ENCODE data around the gene TAOK1. TPM values are rescaled to one million over a fixed set of nuclear protein-coding genes. Genes with fewer than 3 reads are reported as not detected.

The TAOK1 gene
- total and polyA plus RNA-seq, 2 of the 13 experiments (the other 11 are each of a cell fraction or from before 2014, with no cell fraction given), result 14.1 to 23.0 TPM

DNA sequence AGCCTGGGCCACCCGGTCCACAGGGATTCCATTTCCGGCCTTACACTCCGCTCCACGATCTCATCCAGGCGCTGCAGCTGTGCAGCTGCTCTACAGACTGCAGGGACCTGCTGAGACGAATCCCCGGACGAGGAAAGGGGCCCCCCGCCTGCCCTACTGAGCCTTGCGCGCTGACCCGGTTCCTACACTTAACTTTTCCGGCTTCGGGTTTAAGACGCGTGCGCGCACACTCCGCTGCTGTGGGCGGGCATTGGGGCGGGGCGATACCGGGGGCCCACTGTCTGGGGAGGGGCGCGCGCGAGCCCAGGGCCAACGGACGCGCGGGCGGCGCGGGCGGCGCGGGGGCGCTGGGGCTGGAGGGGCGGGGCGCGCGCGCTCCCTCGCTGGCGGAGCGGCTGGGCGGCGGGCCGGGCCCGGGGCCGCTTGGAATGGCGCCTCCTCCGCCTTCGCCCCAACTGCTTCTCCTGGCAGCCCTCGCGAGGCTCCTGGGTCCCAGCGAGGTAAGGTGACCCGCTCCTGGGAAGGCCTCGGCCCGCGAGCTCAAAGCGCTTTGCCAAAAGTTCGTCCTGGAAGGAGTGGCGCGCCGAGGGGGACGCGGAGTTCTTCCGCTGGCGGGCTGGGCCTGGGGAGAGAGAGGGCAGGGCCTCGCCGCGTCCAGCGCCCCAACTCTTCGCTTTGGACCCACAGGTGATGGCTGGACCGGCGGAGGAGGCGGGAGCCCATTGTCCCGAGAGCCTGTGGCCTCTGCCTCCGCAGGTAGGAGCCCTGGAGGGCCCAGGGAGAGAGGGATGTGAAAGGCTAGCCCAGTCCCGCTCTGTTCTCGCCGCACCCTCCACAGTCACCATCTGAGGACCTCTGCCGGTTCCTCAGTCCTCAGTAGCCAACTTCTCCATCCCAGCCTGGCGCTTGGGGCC, 178.4 kb downstream of the TAOK1 start, which contains the start of gene TP53I13 (continued):
- TF ChIP-seq SNRNP70 (IDR thresholded peaks at IDR 0.05; ENCODE audit: low read depth, low read length) (no peak), BHLHE40 (IDR thresholded peaks at IDR 0.05; ENCODE audit: low read length) (no peak), ZNF572 (CRISPR knock-in tag; IDR thresholded peaks at IDR 0.05) (no peak), ZNF746 (CRISPR knock-in tag; IDR thresholded peaks at IDR 0.05) (no peak; the same call in 1 of the 2 replicates), ZNF816 (CRISPR knock-in tag; IDR thresholded peaks at IDR 0.05; ENCODE audit: borderline replicate concordance) (no peak), ZNF20 (CRISPR knock-in tag; IDR thresholded peaks at IDR 0.05) (no peak), ZNF564 (CRISPR knock-in tag; IDR thresholded peaks at IDR 0.05) (no peak; the same call in 1 of the 2 replicates), CBX1 (IDR thresholded peaks at IDR 0.05; ENCODE audit: low read depth) (no peak), ATF7-NPFF (CRISPR knock-in tag; IDR thresholded peaks at IDR 0.05; ENCODE audit: low read depth) (0 out of 2 replicates have a peak, but pooled peaks have one; percentile 63), SATB2 (CRISPR knock-in tag; IDR thresholded peaks at IDR 0.05) (no peak), ZBTB4 (CRISPR knock-in tag; IDR thresholded peaks at IDR 0.05; ENCODE audit: borderline replicate concordance) (0 out of 2 replicates have a peak, but pooled peaks have one; percentile 47), ZNF724P (CRISPR knock-in tag; IDR thresholded peaks at IDR 0.05; ENCODE audit: borderline replicate concordance) (peak; percentile 79; the same call in 1 of the 2 replicates), ZNF503 (CRISPR knock-in tag; IDR thresholded peaks at IDR 0.05) (no peak), ZNF749 (CRISPR knock-in tag; IDR thresholded peaks at IDR 0.05; ENCODE audit: borderline replicate concordance) (peak; percentile 80), ZNF44 (CRISPR knock-in tag; IDR thresholded peaks at IDR 0.05) (no peak), ZNF777 (CRISPR knock-in tag; IDR thresholded peaks at IDR 0.05) (no peak; the same call in 1 of the 2 replicates), ZSCAN12 (CRISPR knock-in tag; IDR thresholded peaks at IDR 0.05) (no peak)
- TF ChIP-seq, protein P1, sequence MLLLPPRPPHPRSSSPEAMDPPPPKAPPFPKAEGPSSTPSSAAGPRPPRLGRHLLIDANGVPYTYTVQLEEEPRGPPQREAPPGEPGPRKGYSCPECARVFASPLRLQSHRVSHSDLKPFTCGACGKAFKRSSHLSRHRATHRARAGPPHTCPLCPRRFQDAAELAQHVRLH (CRISPR knock-in tag; IDR thresholded peaks at IDR 0.05; ENCODE audit: borderline replicate concordance, low read depth), result 0 out of 2 replicates have a peak, but pooled peaks have one; percentile 14
- TF ChIP-seq, protein P2, sequence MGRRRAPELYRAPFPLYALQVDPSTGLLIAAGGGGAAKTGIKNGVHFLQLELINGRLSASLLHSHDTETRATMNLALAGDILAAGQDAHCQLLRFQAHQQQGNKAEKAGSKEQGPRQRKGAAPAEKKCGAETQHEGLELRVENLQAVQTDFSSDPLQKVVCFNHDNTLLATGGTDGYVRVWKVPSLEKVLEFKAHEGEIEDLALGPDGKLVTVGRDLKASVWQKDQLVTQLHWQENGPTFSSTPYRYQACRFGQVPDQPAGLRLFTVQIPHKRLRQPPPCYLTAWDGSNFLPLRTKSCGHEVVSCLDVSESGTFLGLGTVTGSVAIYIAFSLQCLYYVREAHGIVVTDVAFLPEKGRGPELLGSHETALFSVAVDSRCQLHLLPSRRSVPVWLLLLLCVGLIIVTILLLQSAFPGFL (CRISPR knock-in tag; IDR thresholded peaks at IDR 0.05), result no peak
- TF ChIP-seq, protein P3, sequence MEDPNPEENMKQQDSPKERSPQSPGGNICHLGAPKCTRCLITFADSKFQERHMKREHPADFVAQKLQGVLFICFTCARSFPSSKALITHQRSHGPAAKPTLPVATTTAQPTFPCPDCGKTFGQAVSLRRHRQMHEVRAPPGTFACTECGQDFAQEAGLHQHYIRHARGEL (CRISPR knock-in tag; IDR thresholded peaks at IDR 0.05), result no peak
- TF ChIP-seq, protein P4, sequence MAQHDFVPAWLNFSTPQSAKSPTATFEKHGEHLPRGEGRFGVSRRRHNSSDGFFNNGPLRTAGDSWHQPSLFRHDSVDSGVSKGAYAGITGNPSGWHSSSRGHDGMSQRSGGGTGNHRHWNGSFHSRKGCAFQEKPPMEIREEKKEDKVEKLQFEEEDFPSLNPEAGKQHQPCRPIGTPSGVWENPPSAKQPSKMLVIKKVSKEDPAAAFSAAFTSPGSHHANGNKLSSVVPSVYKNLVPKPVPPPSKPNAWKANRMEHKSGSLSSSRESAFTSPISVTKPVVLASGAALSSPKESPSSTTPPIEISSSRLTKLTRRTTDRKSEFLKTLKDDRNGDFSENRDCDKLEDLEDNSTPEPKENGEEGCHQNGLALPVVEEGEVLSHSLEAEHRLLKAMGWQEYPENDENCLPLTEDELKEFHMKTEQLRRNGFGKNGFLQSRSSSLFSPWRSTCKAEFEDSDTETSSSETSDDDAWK (CRISPR knock-in tag; IDR thresholded peaks at IDR 0.05), result no peak

Data from HepG2 (cell line).